Stomach (tissue), 9 donors: ENCODE results near the gene VOPP1. TPM values are rescaled to one million over a fixed set of nuclear protein-coding genes. Genes with fewer than 3 reads are reported as not detected.

Experiments used
- DNase-seq, 2 donors: peaks; one replicate each; pipeline versions ENCODE4 v3.0.0 to v3.0.0-alpha.2; 2013 to 2019
- H3K27ac ChIP-seq, 5 donors: fragments of 200-600 bp in 4 of 5; sonication (generic) in 4 of 5; one replicate each; pipeline ENCODE4 v1.5.1; 2013 to 2019; ENCODE audit warnings: mild to moderate bottlenecking in 1 of 5, moderate library complexity in 1 of 5
- H3K27me3 ChIP-seq, 3 donors: fragments of 200-600 bp; sonication (generic); one replicate each; pipeline ENCODE4 v1.5.1; 2017 to 2019; ENCODE audit warnings: mixed run types in 1 of 3
- H3K36me3 ChIP-seq, 4 donors: fragments of 200-600 bp; sonication (generic); 1 replicate in 3 of 4; 2 replicates in 1 of 4; pipeline ENCODE4 v1.5.1; 2016 to 2019
- H3K4me1 ChIP-seq, 4 donors: fragments of 200-600 bp; sonication (generic); one replicate each; pipeline ENCODE4 v1.5.1; 2016 to 2019
- H3K4me3 ChIP-seq, 4 donors: fragments of 200-600 bp; sonication (generic) in 3 of 4; one replicate each; pipeline ENCODE4 v1.5.1; 2016 to 2019; ENCODE audit warnings: mild to moderate bottlenecking in 1 of 4
- H3K9me3 ChIP-seq, 4 donors: fragments of 200-600 bp; sonication (generic); one replicate each; pipeline ENCODE4 v1.5.1; 2016 to 2019
- CTCF ChIP-seq, 7 experiments: fragments of 450-650 bp in 4 of 7; fragments of 200-600 bp in 3 of 7; sonication (generic) in 3 of 7; IDR thresholded peaks; one replicate each; pipeline ENCODE4 v1.5.1; 2016 to 2019; ENCODE audit warnings: antibody characterized with exemption in 7 of 7, control low read depth in 2 of 7, mild to moderate bottlenecking in 1 of 7
- EP300 ChIP-seq: sonication (generic); formaldehyde crosslinking; IDR thresholded peaks from one replicate; pipeline ENCODE4 v1.6.1; 2017; ENCODE audit warnings: antibody characterized with exemption
- POLR2A ChIP-seq, 4 donors: fragments of 450-650 bp; IDR thresholded peaks; one replicate each; pipeline ENCODE4 v1.6.1; 2016; ENCODE audit warnings: antibody characterized with exemption in 4 of 4, control low read depth in 2 of 4, mild to moderate bottlenecking in 1 of 4, moderate library complexity in 1 of 4
- POLR2AphosphoS5 ChIP-seq, 3 donors: sonication (generic); formaldehyde crosslinking; IDR thresholded peaks; one replicate each; pipeline ENCODE4 v1.6.1; 2016; ENCODE audit warnings: antibody characterized with exemption in 3 of 3
- WGBS, 5 donors: extraction: QIAGEN DNeasy Blood & Tissue Kit in 3 of 5; methylation state at CpG; one replicate each; pipeline versions ENCODE4 v1.1.5 to v1.1.7; 2013 to 2018; 5-methylcytosine and 5-hydroxymethylcytosine counted together
- intact Hi-C: fragments of 100-400 bp; cut with DNase I; formaldehyde crosslinking; loops from one replicate; pipeline ENCODE4 v1.15.1; 2023; ENCODE audit warnings: low total_unique reads
- polyA plus RNA-seq, 3 donors: library from polyadenylated mRNA; stranded (reverse); fragments of 200-250 nt; gene quantifications; one replicate each; pipeline ENCODE4 v1.2.3, GENCODE V29; 2013
- total RNA-seq, 5 donors: library from RNA; depleted of rRNA; stranded (reverse); fragments of >200 nt; gene quantifications; one replicate each; pipeline versions ENCODE4 v1.1.0 to v1.2.3, GENCODE V29; 2014 to 2016
- donor health status: healthy with polysubstance abuse.
- donor health status: Bipolar disorder and iron deficiency.
- donor health status: healthy.

Gene VOPP1
- total and polyA plus RNA-seq, 8 donors, result 14.0 to 117 (median 37.0) TPM

GRCh38 chr7:55481155-55481554 lies 91.1 kb downstream of the VOPP1 start:
- H3K36me3 ChIP-seq, result peaks cover 0 to 51% (median 35%) of the 10 kb centered on the region in 4 donors
- DNase-seq, result no peak
- intact Hi-C loops, result no loop called here
- TF ChIP-seq POLR2A (IDR thresholded peaks at IDR 0.05) (no peak), CTCF (IDR thresholded peaks at IDR 0.05) (no peak), POLR2AphosphoS5 (IDR thresholded peaks at IDR 0.05) (no peak), EP300 (no peak)
- H3K4me1 ChIP-seq, result peaks cover 0 to 7% (median 0%) of the 10 kb centered on the region in 4 donors
- 86 to 100% (median 89%) methylated on average over 2 of the region's 2 CpGs for WGBS, 5 donors
- no peak overlapping the region for H3K27ac ChIP-seq
- H3K27me3 ChIP-seq, result no peaks in the 10 kb centered on the region
- no peak overlapping the region for H3K4me3 ChIP-seq
- H3K9me3 ChIP-seq, result no peaks in the 10 kb centered on the region

GRCh38 chr7:55478700-55479099 lies 93.6 kb downstream of the VOPP1 start:
- Histone ChIP-seq H3K4me3 (no peak overlapping the region), H3K27me3 (no peaks in the 10 kb centered on the region), H3K27ac (no peak overlapping the region), H3K4me1 (peaks cover 0 to 7% (median 0%) of the 10 kb centered on the region in 4 donors), H3K9me3 (no peaks in the 10 kb centered on the region), H3K36me3 (peaks cover 0 to 48% (median 25%) of the 10 kb centered on the region in 4 donors)
- TF ChIP-seq EP300 (no peak), POLR2AphosphoS5 (IDR thresholded peaks at IDR 0.05) (no peak), POLR2A (IDR thresholded peaks at IDR 0.05) (no peak), CTCF (IDR thresholded peaks at IDR 0.05) (no peak)
- DNase-seq, result no peak
- 81 to 83% (median 83%) methylated on average over 6 of the region's 6 CpGs for WGBS, 5 donors
- intact Hi-C loops, result no loop called here

- no peak overlapping the region for H3K27ac ChIP-seq
- H3K4me1 ChIP-seq, result peaks cover 0 to 2% (median 0%) of the 10 kb centered on the region in 4 donors
- H3K27me3 ChIP-seq, result no peaks in the 10 kb centered on the region
- 79 to 88% (median 80%) methylated on average over 13 of the region's 13 CpGs for WGBS, 5 donors
- peaks cover 5 to 49% (median 32%) of the 10 kb centered on the region in 4 donors for H3K36me3 ChIP-seq
- H3K9me3 ChIP-seq, result no peaks in the 10 kb centered on the region
- intact Hi-C loops, result no loop called here
- DNase-seq, result no peak
- H3K4me3 ChIP-seq, result no peak overlapping the region
- no peak for TF ChIP-seq EP300
- no peak for TF ChIP-seq POLR2A (IDR thresholded peaks at IDR 0.05)
- no peak for TF ChIP-seq POLR2AphosphoS5 (IDR thresholded peaks at IDR 0.05)
Measured at GRCh38 chr7:55477781-55478374, 94.4 kb downstream of the VOPP1 start.

GRCh38 chr7:55476852-55477780 lies 95.2 kb downstream of the VOPP1 start:
- Histone ChIP-seq H3K4me3 (no peak overlapping the region), H3K9me3 (no peaks in the 10 kb centered on the region), H3K4me1 (no peaks in the 10 kb centered on the region), H3K27me3 (no peaks in the 10 kb centered on the region), H3K36me3 (peaks cover 6 to 50% (median 34%) of the 10 kb centered on the region in 4 donors), H3K27ac (no peak overlapping the region)
- TF ChIP-seq POLR2A (IDR thresholded peaks at IDR 0.05), result no peak
- TF ChIP-seq POLR2AphosphoS5 (IDR thresholded peaks at IDR 0.05), result no peak
- TF ChIP-seq CTCF (IDR thresholded peaks at IDR 0.05), result no peak
- TF ChIP-seq EP300, result no peak
- 81 to 88% (median 85%) methylated on average over 19 of the region's 19 CpGs for WGBS, 5 donors
- intact Hi-C loops, result no loop called here
- no peak for DNase-seq
